GM11168 (cell line): ENCODE measurements around the gene SNAI1.
"Not testable (repeated sequence)": the region's sequence is repeated elsewhere in the genome, so short reads cannot be mapped to it uniquely, and the experiment has no call there.

ENCODE experiments used
- in situ Hi-C: fragments of 300-500 bp; cut with MboI; formaldehyde crosslinking; loops from one replicate; pipeline ENCODE4 v1.12.0; 2022; ENCODE audit warnings: low sequenced_read_pairs; ENCODE audit not compliant: unreplicated experiment

SNAI1 gene

DNA sequence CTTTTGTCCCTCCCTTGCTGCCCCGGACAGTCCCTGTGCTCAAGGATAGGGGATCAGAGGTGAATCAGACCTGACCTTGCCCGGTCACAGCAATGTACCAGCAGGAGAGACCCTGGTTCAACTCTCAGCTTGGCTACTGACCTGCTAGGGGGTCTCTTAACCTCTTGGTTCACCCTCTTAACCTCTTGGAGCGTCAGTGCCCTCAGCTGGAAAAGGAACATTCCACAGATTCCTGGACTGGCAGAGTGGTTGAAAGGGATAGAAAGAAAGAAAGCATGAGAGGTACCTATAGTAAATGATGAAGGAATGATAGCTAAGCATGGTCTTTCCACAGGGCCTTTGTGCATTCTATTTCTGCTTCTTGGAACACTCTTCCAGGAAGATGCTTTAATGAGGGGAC lies 25.2 kb downstream of the SNAI1 start:
- in situ Hi-C loops, result no loop called here

DNA sequence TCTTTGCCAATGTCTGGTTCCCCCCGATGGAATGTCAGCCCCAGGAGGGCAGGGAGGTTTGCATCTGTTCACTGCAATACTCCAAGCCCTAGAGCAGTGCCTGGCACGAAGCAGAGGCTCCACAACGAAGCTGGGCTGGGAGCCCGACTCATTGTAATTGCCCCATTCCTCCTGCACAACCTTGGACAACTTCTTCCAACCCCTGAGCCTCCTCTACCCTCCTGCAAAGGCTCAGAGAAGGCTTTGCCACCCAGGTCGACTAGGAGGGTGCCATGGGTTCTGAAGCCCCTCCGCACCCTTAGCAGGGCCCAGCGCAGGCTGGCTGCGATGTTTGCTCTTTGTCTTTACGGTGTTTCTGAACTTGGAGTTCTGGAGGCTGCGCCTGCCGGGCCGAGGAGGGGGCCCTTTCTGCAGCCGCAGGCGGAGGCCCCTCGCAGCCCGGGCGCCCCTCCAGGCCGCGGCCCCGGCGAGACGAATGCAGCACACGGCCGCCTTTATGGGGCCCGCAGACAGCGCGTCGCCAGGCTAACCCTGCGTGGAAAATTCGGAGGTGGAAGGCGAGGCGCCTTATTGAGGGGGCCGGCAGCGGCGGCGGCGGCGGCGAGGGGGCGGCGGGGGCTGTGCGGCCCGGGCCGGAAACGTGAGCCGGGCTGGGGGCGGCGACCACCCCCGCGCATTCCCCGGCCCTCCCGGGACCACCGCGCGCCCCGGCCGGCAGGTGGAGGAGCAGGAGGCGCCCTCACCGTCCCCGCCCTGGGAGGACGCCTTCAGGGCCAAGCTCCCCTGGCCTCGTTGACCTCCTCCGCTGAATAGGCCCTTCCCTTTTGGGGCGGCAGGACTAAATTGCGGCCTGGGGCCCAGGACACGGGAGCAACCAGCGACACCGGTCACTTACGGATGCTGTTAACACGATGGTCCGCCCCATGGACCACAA lies 27.0 kb downstream of the SNAI1 start:
- in situ Hi-C loops, result no loop called here

DNA sequence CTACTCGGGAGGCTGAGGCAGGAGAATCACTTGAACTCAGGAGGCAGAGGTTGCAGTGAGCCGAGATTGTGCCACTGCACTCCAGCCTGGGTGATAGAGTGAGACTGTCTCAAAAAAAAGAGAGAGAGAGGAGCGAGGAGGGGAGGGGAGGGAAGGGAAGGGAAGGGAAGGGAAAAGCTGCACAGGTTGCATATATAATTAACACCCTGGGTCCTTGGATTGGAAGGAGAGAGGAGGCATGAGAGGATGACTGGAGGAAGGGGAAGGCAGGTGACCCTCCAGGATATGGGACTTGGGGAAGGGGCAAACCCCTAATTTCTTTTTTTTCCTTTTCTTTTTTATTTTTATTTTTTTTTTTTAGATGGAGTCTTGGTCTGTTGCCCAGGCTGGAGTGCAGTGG lies 28.8 kb downstream of the SNAI1 start:
- in situ Hi-C loops, result not testable (repeated sequence)

- in situ Hi-C loops, result no loop called here
Observed at GRCh38 chr20:50012282-50013263, 29.8 kb downstream of the SNAI1 start.

GRCh38 chr20:50013976-50014375 lies 31.2 kb downstream of the SNAI1 start:
- in situ Hi-C loops, result no loop called here

DNA sequence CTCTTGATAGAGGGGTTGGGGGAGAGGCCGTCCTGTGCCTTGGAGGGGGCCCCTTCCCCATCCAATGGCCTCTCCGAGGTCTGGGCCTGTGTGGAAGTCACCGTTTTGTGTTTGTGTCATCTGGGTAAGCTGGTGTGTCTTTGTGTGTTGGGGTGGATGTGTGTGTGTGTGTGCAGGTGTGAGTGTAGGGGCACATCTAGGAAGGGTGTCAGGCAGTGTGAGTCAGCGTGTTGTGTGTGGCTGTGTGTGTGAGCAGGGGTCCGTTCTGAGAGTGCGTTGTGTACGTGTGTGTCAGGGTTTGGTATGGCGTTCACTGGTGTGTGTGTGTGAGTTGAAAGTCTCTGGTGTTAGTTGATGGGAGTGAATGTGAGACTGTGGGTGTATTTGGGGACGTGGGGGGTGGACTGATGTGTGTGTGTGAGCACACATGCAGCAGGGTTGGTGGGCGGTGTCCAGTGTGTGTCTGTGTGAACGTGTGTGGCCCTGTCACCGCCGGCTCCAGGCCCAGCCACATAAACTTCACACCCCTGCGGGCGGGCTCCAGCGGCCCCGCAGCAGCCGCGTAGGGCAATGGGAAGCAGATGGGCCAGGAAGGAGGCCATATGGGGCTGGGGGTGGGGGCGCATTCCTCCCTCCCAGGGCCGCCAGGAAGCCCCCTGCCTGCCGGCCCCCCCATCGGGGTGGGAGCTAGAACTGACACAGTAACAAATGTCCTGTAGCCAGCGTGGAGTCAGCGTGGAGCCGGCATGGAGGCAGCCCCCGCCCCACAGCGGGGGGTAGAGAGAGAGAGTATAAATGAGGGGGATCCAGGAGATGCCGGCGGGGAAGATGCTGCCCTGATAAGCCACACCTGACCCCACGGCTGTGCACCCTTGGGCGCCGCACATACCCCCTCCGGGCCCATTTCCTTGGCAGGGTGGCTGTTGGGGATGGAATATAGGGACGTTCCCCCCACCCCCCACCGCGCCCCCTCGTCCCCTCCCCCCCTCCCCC lies 32.1 kb downstream of the SNAI1 start:
- in situ Hi-C loops, result no loop called here

DNA sequence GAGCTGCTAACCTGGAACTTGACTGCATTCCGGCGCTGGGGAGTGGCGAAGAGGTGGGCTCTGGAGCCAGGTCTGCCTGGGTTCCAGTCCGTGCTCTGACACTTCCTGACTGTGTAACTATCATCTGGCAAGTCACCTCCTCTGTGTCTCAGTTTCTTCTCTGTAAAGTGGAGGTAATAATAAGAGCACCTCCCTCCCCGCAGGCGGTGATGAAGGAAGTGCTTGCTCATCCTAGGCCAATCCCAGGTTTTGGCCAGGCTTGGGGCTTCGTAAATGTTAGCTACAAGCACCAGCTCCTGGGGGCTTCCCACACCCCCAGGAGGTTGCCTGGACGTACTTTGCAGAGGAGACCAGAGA lies 32.8 kb downstream of the SNAI1 start:
- in situ Hi-C loops, result no loop called here

GRCh38 chr20:50015993-50016770 lies 33.4 kb downstream of the SNAI1 start:
- in situ Hi-C loops, result no loop called here

DNA sequence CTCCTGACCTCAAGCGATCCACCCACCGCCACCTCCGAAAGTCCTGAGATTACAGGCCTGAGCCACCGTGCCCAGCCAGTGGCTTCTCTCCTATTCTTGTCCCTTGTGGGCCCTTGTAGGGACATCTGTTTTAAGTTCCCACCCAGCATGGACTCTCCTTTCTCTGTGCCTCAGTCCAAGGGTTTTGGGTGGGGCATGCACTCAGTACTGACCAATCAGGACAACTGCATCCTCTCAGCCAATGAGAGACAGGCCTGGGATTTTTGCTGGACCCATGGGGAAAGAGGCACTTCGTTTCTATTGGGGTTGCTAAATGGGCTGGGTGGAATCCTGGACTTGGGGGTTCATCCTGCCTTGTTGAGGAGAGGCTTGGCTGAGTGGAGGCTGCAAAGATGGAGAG lies 34.4 kb downstream of the SNAI1 start:
- in situ Hi-C loops, result no loop called here

DNA sequence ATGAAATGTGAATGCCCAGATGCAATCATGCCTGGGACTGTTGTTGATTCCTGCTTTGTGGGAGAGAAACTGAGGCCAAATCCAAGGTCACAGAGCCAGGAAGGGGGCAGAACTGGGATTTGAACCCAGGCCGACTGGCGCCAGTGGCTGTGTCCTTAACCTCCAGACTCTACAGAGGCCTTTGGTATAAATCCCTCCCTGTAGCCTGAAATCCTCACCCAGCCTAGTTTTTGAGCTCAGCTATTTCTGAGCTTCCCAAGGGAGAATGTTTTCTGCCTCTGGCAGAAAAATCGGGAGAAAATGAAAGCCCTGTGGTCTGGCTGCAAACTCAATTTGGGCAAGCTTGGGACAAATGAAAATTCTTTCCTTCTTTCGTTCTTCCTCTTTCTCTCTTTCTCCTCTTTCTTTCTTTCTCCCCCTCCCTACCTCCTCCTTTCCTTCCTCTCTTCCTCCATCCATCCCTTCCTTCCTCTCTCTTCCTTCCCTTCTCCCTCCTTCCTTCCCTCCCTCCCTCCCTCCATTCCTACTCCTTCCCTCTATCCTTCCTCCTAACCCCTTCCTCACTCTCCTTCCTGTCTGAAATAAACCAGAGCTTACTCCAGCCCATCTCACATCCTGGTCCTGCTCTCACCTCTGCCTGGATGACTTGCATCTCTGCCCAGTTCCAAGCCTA lies 34.9 kb downstream of the SNAI1 start:
- in situ Hi-C loops, result no loop called here

DNA sequence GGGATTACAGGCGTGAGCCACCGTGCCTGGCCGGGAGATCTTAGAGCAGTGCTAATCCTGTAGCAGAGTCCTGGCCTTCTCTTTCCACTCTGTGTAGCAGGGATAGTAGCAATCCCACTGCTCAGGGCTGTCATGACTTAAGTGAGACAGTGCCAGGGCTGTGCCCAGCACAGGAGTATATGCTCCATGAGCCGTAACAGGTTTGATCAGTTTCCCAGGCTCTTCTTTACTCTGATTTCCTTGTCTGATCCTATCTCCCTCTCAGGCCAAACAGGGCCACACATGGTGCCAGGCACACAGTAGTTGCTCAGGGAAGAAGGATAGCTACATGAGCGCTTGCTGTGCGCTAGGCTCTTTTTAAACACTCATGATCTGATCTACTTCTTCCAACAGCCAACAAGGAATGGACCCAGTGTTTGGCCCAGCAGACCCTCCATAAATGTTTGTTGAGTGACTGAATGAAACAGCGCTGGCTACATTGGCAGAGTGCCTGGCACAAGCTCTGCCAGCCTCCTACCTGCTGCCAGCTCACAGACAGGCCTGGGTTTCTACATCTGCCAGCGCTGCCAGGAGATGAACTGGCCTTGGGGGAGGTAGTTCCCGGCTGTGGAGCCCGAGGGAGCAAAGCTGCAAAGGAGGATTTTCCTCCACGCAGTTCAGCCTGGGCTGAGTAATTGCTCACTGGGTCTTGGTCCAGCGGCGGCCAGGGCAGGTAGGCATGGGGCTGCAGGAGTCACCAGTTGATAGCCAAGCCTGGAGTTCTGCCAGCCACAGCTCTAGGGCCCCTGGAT lies 36.9 kb downstream of the SNAI1 start:
- in situ Hi-C loops, result no loop called here

DNA sequence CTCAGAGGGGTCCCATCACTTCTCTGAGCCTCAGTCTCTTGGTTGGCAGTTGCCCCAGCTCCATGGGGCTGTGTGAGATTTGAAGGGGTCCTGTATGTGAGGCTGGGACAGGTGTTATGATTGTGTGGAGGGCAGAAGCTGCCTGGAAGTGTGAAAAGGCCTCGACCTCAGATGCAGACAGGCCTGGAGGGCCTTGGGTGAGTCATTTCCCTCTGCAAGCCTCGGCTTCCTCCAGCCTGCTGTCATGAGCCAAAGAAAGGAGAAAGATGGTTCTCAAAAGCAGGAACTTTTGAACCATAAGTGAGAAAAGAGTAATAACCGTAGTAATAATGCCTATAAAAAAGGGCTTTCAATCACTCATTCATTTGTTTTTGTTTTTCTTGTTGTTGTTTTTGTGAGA lies 37.5 kb downstream of the SNAI1 start:
- in situ Hi-C loops, result no loop called here

DNA sequence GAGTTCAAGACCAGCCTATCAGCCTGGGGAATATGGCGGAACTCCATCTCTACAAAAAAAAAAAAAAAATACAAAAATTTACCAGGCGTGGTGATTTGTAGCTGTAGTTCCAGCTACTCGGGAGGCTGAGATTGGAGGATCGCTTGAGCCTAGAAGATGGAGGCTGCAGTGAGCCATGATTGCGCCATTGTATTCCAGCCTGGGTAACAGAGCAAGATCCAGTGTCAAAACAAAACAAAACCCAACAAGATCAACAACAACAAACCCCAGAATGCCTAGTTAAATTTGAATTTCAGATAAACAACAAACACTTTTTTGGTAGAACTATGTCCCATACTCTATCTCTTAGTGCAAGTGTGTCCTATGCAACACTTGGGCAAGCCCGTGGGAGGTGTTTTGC lies 39.9 kb downstream of the SNAI1 start:
- in situ Hi-C loops, result no loop called here

GRCh38 chr20:50023116-50023805 lies 40.5 kb downstream of the SNAI1 start:
- in situ Hi-C loops, result no loop called here

- in situ Hi-C loops, result no loop called here
Observed at GRCh38 chr20:50026746-50027575, 44.2 kb downstream of the SNAI1 start.

- in situ Hi-C loops, result no loop called here
Observed at GRCh38 chr20:50027611-50028105, 44.9 kb downstream of the SNAI1 start.
